ENCODE data around the gene NBEA.

Gene NBEA

DNA sequence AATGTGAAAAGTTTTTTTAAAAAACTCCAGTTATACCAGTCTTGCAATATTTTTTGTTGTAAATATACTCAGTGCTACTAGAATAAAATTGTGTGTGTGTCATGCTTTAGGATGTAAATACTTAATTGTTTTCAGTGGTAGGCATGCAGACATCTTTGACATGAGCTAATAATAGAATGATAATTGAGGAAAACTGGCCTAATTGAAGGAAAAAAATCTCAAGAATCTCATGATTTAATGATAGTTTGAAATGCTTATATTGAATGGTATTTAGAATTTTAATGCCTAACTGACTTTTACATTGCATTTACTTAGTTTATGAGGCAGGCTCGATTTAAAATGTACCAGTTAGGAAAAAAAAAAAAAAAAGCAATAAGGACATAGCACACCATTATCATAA, 537.6 kb downstream of the NBEA start:
- H3K36me3 ChIP-seq (ENCODE audit: low read depth) = no peaks in the 10 kb centered on the region
- H3K27me3 ChIP-seq (ENCODE audit: insufficient read depth, poor library complexity, severe bottlenecking) = no peaks in the 10 kb centered on the region
- ATAC-seq (ENCODE audit: low read depth) (no peak), DNase-seq (ENCODE audit: low spot score) (no peak)
- TF ChIP-seq, protein P1, sequence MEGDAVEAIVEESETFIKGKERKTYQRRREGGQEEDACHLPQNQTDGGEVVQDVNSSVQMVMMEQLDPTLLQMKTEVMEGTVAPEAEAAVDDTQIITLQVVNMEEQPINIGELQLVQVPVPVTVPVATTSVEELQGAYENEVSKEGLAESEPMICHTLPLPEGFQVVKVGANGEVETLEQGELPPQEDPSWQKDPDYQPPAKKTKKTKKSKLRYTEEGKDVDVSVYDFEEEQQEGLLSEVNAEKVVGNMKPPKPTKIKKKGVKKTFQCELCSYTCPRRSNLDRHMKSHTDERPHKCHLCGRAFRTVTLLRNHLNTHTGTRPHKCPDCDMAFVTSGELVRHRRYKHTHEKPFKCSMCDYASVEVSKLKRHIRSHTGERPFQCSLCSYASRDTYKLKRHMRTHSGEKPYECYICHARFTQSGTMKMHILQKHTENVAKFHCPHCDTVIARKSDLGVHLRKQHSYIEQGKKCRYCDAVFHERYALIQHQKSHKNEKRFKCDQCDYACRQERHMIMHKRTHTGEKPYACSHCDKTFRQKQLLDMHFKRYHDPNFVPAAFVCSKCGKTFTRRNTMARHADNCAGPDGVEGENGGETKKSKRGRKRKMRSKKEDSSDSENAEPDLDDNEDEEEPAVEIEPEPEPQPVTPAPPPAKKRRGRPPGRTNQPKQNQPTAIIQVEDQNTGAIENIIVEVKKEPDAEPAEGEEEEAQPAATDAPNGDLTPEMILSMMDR (IDR thresholded peaks at IDR 0.05; ENCODE audit: poor library complexity, severe bottlenecking) = no peak
- H3K9me3 ChIP-seq (ENCODE audit: severe bottlenecking) = no peaks in the 10 kb centered on the region
- H3K4me3 ChIP-seq (ENCODE audit: severe bottlenecking) = no peak overlapping the region
- H3K27ac ChIP-seq (ENCODE audit: poor library complexity, severe bottlenecking) = no peak overlapping the region
- H3K4me1 ChIP-seq (ENCODE audit: insufficient read depth, poor library complexity, severe bottlenecking) = no peaks in the 10 kb centered on the region

DNA sequence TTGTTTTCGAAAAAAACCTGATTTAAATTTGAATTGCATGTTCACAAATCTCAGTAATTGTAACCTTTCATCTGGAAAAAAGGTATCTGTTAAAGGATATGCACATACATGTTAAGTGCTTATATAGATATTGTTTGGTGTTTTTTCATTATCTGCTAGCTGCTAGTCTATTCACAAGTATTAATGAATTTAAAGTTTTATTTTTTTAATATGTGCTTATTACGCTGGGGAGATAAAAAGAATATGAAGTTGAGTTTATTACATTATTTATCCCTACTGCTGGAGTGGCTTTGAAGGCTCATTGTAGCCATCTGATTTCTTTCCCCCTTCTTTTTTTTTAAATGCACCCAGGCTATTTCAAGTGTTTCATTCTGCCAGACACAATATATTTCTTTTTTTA, 538.3 kb downstream of the NBEA start:
- DNase-seq (ENCODE audit: low spot score) (no peak), ATAC-seq (ENCODE audit: low read depth) (no peak)
- H3K9me3 ChIP-seq (ENCODE audit: severe bottlenecking) = no peaks in the 10 kb centered on the region
- no peak overlapping the region for H3K4me3 ChIP-seq (ENCODE audit: severe bottlenecking)
- TF ChIP-seq, protein P1 (IDR thresholded peaks at IDR 0.05; ENCODE audit: poor library complexity, severe bottlenecking) = no peak
- no peaks in the 10 kb centered on the region for H3K4me1 ChIP-seq (ENCODE audit: insufficient read depth, poor library complexity, severe bottlenecking)
- no peaks in the 10 kb centered on the region for H3K27me3 ChIP-seq (ENCODE audit: insufficient read depth, poor library complexity, severe bottlenecking)
- no peaks in the 10 kb centered on the region for H3K36me3 ChIP-seq (ENCODE audit: low read depth)
- H3K27ac ChIP-seq (ENCODE audit: poor library complexity, severe bottlenecking) = no peak overlapping the region

DNA sequence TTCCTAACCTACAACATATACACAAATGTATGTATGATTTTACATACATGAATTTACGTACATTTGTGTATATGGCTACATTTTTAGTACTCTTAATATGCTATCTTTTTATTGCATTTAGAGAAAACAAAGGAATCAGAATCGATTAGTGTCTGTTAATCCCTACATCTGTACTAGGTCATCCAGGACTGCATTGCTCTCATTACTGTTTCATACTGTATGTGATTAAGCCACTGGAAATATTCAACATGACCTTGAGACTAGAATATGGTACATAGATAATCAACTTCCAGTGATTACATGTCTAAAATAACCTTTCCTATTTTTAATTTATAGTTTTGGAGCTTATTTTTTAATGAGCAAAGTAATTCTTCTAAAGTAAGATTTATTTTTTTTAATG, 539.7 kb downstream of the NBEA start:
- DNase-seq (ENCODE audit: low spot score) = no peak
- Histone ChIP-seq H3K4me3 (ENCODE audit: severe bottlenecking) (no peak overlapping the region), H3K9me3 (ENCODE audit: severe bottlenecking) (no peaks in the 10 kb centered on the region), H3K36me3 (ENCODE audit: low read depth) (no peaks in the 10 kb centered on the region), H3K4me1 (ENCODE audit: insufficient read depth, poor library complexity, severe bottlenecking) (no peaks in the 10 kb centered on the region), H3K27me3 (ENCODE audit: insufficient read depth, poor library complexity, severe bottlenecking) (no peaks in the 10 kb centered on the region), H3K27ac (ENCODE audit: poor library complexity, severe bottlenecking) (no peak overlapping the region)
- TF ChIP-seq, protein P1 (IDR thresholded peaks at IDR 0.05; ENCODE audit: poor library complexity, severe bottlenecking) = no peak
- ATAC-seq (ENCODE audit: low read depth) = no peak

DNA sequence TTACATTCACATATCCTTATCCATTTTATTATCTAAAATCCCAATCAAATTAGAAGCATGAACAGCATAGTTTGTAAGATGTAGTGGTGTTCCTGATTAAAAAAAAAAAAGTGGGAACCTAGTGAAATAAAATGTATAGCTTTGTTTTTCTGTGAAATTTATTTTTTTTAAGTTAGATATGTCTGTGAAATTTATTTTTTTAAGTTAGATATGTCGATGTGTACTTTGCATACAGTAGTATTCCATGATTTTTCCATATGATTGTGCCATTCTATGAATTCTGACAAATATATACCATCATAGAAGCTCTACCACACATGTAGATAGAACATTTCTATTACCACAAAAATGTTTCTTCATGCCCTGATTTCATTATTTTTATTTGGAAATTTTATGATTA, 540.5 kb downstream of the NBEA start:
- no peaks in the 10 kb centered on the region for H3K4me1 ChIP-seq (ENCODE audit: insufficient read depth, poor library complexity, severe bottlenecking)
- no peak overlapping the region for H3K27ac ChIP-seq (ENCODE audit: poor library complexity, severe bottlenecking)
- H3K36me3 ChIP-seq (ENCODE audit: low read depth) = no peaks in the 10 kb centered on the region
- no peak overlapping the region for H3K4me3 ChIP-seq (ENCODE audit: severe bottlenecking)
- DNase-seq (ENCODE audit: low spot score) (no peak), ATAC-seq (ENCODE audit: low read depth) (no peak)
- TF ChIP-seq, protein P1 (IDR thresholded peaks at IDR 0.05; ENCODE audit: poor library complexity, severe bottlenecking) = no peak
- H3K27me3 ChIP-seq (ENCODE audit: insufficient read depth, poor library complexity, severe bottlenecking) = no peaks in the 10 kb centered on the region
- no peaks in the 10 kb centered on the region for H3K9me3 ChIP-seq (ENCODE audit: severe bottlenecking)

DNA sequence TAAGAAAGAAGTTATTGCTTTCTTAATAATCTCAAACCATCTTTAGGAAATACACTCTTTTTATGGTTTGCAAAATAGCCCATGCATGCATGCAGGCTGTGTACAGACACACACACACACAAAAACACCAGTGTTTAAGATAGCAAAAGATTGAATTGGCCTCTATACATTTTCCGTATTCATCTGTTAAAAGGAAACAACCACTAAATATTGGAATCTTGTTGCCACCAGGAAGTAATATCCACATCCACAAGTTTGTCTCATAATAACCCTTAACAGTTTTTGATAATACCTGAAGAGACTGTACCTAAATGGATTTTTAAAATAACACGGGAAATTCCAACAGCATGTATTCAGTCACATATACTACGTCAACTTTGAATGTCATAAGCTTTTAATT, 541.7 kb downstream of the NBEA start:
- H3K4me1 ChIP-seq (ENCODE audit: insufficient read depth, poor library complexity, severe bottlenecking) = no peaks in the 10 kb centered on the region
- ATAC-seq (ENCODE audit: low read depth) (no peak), DNase-seq (ENCODE audit: low spot score) (no peak)
- no peak overlapping the region for H3K4me3 ChIP-seq (ENCODE audit: severe bottlenecking)
- no peaks in the 10 kb centered on the region for H3K27me3 ChIP-seq (ENCODE audit: insufficient read depth, poor library complexity, severe bottlenecking)
- H3K36me3 ChIP-seq (ENCODE audit: low read depth) = no peaks in the 10 kb centered on the region
- H3K27ac ChIP-seq (ENCODE audit: poor library complexity, severe bottlenecking) = no peak overlapping the region
- H3K9me3 ChIP-seq (ENCODE audit: severe bottlenecking) = no peaks in the 10 kb centered on the region
- TF ChIP-seq, protein P1 (IDR thresholded peaks at IDR 0.05; ENCODE audit: poor library complexity, severe bottlenecking) = no peak

Data from RWPE2 (cell line).